Activated CD4-positive, alpha-beta T cell treated with anti-CD3 and anti-CD28 coated beads for 1 hour (primary cell): Measurements from ENCODE around the gene NDUFS6.

Experiments used
- DNase-seq: peaks from one replicate; pipeline ENCODE4 v3.0.0-alpha.2; 2020

The NDUFS6 gene

DNA sequence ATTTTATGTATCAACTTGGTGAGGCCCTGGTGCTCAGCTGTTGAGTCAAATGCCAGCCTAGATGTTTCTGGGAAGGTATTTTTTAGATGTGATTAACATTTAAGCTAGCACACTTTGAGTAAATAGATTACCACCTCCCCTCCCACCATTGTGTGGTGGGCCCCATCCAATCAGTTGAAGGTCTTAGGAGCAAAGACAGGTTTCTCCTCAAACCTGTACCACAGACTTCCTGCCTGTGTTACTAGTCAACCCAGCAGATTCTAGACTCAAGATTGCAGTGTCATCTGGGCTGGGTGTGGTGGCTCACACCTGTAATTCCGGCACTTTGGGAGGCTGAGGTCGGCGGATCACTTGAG lies 35.3 kb upstream of the NDUFS6 start:
- DNase-seq, result no peak

DNA sequence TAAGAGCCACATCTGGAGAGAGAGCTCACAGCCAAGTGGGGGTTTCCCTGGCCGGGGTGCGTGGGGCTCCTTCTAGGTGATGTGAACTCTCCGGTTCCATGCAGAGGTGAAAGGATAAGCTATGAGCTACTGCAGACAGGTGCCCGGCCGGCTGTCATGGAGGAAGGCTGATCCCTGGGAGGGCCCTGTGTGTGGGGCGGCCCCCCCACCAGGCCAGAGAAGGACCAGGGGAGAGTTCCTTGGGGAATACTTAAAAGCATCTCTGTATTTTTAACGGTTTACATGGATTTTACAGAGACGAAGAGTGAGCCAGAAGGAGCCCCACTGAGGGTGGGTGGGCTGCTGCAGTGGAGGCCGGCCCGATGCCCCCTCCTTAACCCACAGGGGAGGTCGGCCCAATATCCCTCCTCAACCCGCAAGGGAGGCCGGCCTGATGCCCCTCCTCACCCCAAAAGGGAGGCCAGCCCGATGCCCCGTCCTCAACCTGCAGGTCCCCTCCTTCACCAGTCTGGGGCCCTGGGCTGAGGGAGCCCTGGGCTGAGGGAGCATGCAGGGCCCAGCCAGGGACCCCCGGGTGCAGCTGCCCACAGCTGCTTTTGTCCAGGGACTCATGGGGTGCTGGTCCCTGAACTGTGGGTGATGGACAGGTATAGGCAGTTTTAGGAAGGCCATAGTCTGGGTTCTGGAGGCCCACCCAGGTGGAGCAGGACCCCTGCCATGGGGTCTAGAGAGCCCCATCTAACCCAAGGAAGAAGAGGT lies 33.5 kb upstream of the NDUFS6 start:
- DNase-seq, result no peak

DNA sequence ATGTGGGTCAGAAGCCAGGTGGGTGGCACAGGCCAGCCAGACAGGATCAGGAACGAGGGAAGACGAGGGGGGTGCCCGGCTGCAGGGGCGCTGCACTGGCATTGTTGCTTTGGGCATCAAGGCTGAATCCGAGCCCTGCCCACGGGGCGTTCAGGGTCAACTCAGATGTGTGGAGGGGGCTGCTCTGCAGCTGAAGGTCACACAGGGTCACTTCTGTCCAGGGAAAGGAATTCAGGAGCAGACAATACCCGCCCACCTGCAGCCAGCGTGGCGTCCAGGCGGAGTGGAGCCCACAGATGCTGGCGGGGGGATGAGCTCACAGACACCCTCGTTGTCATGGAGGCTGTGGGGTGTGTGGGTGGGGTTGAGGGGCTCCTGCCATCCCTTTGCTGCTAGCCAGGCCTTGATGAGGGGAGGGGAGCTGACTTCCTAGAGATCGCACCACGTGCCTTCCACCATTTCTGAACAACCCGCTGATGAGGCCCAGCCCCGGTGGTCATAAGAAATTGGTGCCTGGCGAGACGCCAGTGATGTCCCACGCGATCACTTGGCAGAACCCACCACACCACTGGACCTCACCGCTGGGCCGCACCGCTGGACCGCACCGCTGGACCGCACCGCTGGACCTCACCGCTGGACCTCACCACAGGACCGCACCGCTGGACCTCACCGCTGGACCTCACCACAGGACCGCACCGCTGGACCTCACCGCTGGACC lies 32.8 kb upstream of the NDUFS6 start:
- DNase-seq, result no peak

DNA sequence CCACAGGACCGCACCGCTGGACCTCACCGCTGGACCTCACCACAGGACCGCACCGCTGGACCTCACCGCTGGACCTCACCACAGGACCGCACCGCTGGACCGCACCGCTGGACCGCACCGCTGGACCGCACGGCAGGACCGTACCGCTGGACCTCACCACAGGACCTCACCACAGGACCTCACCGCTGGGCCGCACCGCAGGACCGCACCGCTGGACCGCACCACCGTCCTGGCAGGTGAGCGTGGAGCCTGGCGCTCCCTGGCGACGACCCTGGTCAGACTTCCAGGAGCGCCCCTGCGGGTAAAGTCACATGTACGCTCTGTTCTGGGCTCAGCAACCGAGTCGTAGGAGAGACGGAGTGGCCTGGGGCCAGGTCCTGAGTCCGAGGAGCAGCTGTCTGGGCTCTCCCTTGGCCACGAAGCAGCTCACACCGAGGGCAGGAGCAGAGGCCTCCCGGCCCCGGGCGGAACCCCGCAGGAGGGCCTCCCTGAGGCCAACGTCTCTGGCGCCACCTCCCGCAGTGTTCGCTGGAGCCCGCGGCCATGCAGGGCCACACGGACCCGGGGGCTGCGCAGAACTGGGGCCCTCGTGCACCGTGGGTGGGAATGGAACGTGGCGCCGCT lies 32.1 kb upstream of the NDUFS6 start:
- DNase-seq, result no peak

DNA sequence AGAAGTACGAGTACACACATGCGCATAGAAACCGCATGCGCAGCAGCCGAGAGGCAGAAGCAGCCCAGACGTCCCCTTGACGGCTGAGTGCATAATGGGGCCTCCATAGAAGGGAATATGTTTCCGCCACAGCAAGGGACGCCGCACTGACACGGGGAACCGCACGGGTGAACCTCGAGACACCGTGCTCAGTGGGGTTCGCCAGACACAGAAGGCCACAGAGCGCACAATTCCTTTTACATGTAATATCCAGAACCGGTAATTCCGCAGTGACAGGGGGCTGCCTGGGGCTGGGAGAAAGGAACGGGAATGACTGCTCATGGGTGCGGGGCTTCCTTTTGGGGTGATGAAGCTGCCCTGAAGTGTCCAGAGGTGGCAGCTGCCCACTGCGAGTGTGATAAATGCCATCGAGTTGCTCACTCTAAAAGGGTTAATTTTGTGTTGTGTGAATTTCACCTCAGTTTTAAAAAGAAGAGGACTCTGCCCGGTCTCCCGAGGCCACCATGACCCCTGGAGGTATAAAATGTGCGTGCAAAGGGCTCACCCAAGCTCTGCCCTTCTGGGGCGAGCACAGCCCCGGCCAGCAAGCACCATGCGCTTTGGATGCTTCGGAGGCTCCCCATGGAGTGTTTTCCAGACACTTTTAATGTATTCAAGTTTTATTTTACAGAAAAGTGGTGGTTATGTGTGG lies 31.3 kb upstream of the NDUFS6 start:
- no peak for DNase-seq

DNA sequence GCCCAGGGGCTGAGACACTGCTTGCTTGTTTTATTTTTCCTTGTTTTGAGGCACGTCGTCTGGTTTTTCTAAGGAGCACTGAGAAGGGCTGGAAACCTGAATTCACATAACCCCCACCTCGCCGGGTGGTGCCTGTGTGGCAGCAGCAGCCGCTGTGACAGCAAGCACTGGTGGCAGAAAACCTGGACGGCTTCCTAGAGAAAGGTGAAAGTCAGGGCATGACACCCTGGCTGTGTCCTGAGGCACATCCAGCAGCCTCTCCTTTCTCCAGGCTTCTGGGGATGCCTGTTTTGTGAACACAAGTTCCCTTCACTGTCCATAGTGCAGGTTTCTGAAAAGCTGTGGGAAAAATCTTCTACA lies 30.8 kb upstream of the NDUFS6 start:
- DNase-seq, result no peak

DNA sequence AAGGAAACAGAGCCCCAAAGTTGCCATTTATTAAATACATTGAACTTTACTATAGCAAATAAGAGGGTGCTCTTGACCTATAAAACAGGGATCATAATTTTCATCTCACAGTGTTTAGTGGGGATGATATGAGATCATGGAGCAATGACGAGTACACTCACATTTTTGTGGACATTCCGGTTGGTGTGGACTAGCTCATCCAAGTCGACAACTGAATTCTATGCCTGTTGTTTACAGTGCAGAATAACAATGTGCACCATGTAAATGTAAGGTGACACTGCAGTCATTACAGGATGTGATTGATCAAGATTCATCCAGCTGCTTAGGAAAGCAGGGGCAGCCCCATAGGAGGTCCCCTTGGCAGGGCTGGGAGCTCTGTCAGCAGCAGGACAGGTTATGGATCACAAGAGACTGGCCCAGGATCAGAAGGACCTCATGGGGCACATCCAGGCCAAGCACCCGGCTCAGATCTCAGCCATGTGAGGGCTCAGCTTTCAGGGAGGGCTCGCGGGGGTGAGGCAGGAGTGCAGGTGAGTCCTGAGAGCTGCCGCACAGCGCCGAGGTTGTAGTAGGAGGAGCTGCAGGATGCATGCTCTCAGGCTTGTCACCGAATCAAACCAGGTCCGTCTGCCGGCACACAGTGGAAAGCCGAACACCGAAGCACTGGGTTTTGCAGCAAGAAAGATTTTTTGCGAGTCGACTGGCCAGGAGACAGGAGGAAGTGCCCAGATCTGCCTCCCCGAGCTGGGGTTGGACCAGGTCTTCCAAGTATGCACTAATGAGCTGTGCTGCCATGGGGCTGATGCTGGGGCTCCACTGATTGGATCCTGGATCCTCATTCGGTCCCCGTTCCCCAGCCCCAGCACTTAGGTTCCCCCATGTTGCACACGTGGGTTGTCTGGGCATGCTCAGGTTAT lies 29.8 kb upstream of the NDUFS6 start:
- no peak for DNase-seq

DNA sequence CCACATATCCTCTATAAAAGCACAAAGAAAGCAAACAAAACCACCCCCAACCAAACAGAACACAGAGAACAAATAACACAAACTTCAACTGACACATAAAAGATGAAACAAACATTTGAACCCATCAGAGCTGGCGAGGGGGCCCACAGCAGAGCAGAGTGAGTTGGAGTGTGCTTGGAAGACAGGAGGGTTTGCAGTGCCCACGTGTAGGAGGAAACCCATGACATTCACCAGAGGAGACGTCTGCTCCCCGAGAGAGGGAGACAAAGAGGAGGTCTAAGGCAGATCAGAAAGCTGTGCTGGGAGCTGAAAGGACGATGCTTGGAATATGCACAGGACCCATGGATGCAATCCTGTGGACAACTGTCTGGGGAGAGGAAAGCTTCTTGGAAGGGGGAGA lies 28.6 kb upstream of the NDUFS6 start:
- no peak for DNase-seq

DNA sequence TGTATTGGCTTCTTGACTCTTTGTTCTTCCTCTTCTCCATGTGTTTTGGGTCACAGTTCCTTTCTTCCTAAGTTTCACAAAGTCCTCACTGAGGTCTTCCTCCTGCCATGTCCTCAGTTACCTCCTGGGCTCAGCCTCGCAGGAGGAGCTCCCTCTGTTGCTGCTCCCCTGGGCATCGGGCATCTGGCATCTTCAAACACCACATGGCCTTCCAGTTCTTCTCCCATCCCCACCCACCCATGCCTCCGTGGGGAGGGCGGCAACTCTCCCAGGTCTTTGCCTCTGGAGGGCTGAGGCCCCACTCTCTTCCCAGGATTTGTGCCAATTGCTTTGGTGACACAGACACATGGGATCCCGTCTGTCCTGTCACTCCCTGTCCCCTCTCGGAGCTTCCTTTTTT lies 24.4 kb upstream of the NDUFS6 start:
- DNase-seq, result no peak

DNA sequence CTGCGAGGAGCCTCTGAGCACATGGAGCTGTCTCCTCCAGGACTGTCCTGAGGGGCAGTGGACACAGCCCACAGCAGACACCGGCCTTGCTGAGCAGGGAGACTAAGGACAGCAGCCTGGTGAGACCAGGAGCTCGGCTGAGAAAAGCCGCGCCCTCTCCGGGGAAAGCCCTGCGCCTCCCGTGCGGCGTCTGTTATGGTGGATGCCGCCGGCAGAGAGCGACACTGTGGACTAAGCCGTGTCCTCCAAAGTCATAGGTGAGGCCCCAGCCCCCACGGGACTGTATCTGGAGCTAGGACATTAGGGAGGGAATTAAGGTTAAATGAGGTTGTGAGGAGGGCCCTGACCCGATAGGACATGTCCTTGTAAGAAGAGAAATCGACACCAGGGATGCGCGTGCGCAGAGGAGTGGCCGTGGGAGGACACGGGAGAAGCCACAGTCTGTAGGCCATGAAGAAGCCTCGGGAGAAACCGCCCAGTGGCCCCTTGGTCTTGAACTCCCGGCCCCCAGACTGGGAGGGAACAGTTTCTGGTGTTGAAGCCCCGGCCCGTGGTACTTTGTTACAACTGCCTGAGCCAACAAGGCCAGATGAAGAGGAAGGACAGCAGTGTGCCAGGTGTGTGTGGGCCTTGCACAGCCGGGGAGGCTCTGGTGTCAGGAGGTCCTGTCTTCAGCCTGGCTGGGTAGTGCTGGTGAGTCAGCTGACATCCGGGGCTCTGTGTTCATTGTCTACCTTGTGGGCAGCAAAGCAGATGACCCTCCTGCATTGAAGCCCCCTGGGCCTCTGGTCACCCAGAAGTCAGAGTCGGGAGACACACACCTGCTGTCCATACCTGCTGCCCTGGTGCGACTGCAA lies 23.7 kb upstream of the NDUFS6 start:
- DNase-seq, result no peak

DNA sequence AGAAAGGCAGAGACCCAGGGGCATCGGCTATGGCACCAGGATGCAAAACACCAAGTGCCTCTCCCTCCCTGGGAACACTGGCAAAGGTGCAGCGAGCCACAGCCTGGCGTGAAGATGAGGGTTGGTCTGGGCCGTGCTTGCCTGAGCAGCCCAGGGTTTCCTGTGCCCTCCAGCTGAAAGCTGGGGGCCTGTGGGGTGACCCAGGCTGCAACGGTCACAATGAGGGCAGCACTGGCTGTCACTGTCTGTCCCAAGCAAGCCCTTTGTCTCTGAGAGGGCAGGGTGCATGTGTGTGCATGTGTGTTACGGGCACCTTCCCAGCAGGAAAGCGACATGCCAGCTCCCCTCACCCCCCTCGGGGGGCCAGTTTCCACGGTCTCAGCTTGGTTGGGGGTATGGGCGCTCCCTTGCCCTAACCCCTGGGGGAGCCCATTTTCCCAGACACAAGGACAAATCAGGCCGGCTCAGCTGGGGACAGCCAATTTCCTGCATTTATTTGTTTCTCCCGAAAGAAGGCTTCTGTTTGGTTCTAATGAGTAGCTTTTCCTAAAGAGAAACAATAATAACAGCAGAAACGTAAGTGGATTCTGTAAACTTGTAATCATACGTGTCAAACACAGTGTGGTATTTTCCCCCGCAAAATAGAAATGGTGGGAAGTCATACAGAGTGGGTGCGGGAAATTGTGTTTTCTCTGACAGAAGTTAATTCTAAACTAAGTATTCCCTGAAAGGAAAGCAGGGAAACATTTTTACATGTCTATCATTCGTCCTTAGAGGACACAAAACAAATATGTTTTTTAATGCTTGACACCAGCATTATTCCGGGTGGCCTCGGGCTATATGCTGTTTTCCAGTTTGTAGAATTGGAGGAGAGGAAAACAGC lies 22.8 kb upstream of the NDUFS6 start:
- DNase-seq, result no peak

DNA sequence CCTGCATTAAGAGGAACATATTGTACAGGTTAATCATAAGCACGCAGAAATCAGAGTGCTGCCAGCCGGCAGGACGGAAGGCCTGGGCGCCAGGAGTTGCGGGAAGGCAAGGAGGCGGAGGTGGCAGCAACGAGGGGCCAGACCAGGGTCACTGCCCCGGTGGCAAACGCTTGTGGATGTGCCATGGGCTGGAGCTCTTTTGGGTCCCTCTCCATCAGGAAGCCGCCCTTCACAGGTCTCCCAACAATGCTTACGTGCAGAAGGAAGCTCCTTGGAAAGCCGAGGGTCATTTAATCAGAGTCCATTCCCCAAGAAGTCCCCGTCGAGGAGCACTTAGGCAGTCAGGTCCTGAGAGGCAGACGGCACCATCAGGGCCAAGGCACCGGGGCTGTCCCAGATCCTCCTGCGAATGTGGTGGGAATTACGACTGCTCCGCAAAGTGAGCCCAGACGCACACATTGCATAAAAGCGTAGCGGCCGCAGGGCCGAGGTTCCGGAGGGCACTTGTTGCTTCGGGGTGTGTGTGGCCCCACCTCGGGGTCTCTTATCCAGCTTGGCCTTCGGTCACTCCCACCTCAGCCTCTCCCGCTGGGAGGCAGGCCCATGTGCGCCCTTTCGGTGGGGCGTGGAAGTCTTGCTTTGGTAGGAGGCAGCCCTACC lies 22.1 kb upstream of the NDUFS6 start:
- no peak for DNase-seq

DNA sequence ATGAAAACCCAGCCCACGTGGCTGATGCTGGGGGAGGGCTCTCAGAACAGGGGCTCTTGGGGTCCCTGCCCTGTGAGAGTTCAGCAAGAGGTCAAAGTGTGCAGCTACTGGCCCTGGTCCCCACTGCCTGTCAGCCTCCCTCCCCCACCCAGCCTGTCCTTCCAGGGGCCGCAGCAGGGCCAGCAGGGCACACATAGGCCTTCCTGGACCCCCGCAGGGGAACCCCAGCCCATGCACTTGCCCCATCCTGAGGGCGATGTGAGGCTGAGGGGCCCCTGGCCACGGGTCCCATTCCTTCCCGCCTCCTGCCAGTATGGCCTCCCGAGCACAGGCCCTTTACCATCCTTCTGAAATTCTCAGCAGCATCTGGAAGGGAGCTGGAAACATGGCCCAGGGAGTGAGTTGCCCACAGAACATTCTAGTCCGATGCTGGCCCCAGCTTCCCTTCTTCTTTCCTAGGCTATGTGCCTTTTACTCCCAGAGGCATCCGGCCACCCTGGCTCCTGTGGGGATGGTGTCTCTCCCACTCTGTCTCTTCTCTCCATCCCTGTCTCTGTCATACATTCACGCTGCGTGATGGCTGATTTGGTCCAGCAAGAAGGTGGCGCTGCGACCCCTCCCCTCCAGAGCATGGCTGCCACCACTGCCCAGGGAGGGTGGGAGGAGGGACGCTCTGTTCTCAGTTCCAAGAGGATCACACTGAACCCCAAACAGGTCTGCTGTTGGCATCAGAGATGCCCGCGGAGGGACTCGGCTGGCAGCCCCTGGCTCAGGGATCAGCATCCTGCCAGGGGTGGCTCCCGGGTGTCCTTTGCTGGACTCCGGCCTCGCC lies 21.2 kb upstream of the NDUFS6 start:
- DNase-seq, result no peak

DNA sequence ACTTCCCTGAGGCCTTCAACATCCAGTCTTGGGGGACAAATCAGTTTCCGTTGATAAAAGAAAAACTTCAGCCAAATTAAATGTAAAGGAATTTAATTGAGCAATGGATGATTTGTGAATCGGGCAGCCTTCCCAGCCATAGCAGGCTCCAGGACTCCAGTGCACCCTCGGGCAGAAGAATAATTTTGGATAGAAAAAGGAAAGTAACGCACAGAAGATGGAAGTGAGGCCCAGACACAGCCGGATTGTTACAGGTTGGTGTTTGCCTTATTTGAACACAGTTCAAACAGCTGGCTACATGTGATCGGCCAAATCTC lies 20.6 kb upstream of the NDUFS6 start:
- no peak for DNase-seq

DNA sequence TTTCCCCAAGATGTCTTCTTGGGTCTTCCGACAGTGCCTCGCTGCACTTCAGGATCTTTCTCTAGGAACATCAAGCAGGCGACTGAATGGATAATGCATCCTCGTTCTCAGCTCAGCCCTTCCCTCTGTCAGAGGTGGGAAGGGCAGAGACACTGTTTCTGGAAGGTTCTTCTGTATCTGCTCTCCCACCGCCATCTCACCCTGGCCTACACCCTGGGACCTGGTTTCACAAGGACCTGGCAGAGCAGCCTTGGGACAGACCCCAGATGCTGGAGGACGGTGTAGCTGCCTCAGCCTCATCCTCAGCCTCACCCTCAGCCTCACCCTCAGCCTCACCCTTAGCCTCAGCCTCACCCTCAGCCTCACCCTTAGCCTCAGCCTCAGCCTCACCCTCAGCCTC lies 20.1 kb upstream of the NDUFS6 start:
- DNase-seq, result no peak

DNA sequence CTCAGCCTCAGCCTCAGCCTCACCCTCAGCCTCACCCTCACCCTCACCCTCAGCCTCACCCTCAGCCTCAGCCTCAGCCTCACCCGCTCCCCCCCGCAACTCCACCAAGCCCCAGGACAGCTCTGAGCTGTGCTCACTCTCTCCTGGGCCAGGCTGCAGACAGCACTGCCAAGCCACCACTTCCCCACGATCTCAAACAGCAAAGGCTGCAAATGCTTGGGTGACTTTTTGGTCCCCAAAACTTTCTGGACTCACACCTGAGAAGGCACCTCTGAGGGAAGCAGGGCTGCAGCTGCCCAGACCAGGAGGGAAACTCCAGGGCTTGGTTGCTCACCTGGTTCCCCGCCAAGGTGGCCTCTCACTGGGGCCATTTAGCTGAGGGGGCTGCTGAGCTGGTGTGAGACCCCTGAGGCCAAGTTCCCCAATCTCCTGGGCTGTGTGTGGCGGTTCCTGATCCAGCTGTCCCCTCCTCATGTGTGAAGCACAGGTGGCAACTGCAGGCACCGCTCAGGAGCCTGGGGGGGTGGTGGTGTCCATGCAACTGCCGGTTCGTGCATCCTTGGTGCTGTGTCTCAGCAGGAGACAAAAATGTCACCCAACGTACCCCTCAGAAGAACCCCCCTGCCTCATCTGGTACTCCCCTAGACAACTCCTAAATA lies 19.4 kb upstream of the NDUFS6 start:
- no peak for DNase-seq

DNA sequence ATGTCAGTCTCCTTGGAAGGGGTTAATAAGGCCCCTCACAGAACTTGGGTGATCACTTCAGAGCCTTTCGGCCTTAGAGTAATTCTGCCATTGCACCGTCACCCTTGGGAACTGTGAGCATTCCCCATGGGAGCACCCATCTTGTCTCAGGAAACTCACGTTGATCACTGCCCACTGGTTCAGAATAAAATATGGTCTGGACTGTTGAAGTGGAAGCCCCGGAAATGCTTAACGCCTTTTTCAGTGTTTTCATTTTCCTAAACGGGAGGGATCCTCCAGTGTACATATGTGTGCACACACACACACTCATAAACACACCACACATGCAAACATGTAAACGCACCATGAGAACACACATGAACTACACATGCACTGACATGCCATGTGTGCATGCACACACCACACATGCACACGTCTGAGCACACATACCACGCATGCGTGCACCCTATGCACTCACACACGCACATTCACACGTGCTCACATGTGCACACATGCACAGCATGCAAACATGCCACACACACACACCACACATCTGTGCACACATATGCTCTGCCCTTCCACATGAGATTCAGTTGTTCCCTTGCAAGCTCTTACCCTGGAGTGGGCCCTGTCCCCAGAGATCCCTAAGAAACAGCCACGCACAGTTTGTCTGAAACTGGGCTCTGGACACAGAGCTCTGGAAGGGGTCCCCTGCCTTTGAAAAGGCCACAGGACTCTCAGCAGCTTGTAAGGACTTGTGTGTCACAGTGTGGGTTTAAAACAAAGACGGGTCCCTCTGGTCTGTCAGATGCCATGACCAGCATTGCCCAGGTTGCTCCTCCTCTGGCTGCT lies 18.6 kb upstream of the NDUFS6 start:
- no peak for DNase-seq

DNA sequence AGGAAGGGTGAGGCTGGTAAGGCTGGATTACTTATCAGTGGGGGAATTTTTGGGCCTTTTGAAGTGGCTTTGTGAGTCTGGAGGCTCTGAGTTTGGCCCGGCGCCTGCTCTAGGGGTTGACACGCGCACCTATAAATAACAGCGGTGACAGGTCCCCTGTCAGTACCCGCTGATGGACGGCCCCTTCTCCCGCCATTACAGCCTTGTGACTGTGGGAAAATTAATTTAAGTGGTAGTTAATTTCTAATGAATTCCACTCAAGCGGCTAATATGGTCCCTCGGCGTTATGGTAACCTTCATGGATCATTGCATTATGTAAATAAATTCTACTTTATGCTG lies 18.0 kb upstream of the NDUFS6 start:
- no peak for DNase-seq
